H1 (cell line): ENCODE measurements around the gene GMEB2. TPM values are rescaled to one million over a fixed set of nuclear protein-coding genes. Genes with fewer than 3 reads are reported as not detected.

ENCODE experiments used
- CTCF ChIA-PET: fragments of 300-600 bp; sonication (Branson Sonifier 250); formaldehyde crosslinking; loops from one replicate; lab custom pipeline; 2021; ENCODE audit not compliant: partially characterized antibody; lab: Charles Lee
- POLR2A ChIA-PET: fragments of 300-600 bp; sonication (Branson Sonifier 250); formaldehyde crosslinking; loops from one replicate; lab custom pipeline; 2021; ENCODE audit warnings: inconsistent platforms; ENCODE audit not compliant: partially characterized antibody; lab: Charles Lee
- DNase-seq, 2 experiments: peaks; one replicate each; pipeline versions ENCODE4 v3.0.0 to v3.0.0-alpha.2; 2010 to 2022; ENCODE audit warnings: low spot score in 2 of 2, low read depth in 1 of 2, mixed read lengths in 1 of 2
- FAIRE-seq: peaks from 2 replicates; lab custom pipeline; 2011; peaks lifted over from hg19 to GRCh38; lab: Jason Lieb, UNC
- H2AFZ ChIP-seq: 2 replicates; pipeline ENCODE4 v1.8.1; 2012; ENCODE audit warnings: low read length, inconsistent platforms
- H2AK5ac ChIP-seq: 2 replicates; pipeline ENCODE4 v1.6.1; 2013; ENCODE audit warnings: low read depth, low read length
- H2BK120ac ChIP-seq: replicated peaks from 2 replicates; pipeline ENCODE3; 2013; ENCODE audit warnings: low read depth, low read length, inconsistent platforms
- H2BK12ac ChIP-seq: 2 replicates; pipeline ENCODE4 v1.6.1; 2013; ENCODE audit warnings: low read depth, low read length
- H2BK15ac ChIP-seq: 2 replicates; pipeline ENCODE4 v1.6.1; 2013; ENCODE audit warnings: low read length
- H2BK20ac ChIP-seq: 2 replicates; pipeline ENCODE4 v1.6.1; 2013; ENCODE audit warnings: low read length
- H2BK5ac ChIP-seq: 2 replicates; pipeline ENCODE4 v1.6.1; 2013; ENCODE audit warnings: low read depth, low read length
- H3K14ac ChIP-seq: 2 replicates; pipeline ENCODE4 v1.6.1; 2013; ENCODE audit warnings: inconsistent platforms; ENCODE audit not compliant: insufficient read length
- H3K18ac ChIP-seq: 2 replicates; pipeline ENCODE4 v1.6.1; 2013; ENCODE audit warnings: low read length; ENCODE audit errors: extremely low read depth
- H3K23ac ChIP-seq: 2 replicates; pipeline ENCODE4 v1.6.1; 2013; ENCODE audit warnings: inconsistent platforms; ENCODE audit not compliant: insufficient read length
- H3K23me2 ChIP-seq: 2 replicates; pipeline ENCODE4 v1.6.1; 2013; ENCODE audit warnings: low read depth, low read length
- H3K27ac ChIP-seq: 2 replicates; pipeline ENCODE4 v1.6.1; 2011; ENCODE audit warnings: low read depth, low read length, inconsistent platforms
- H3K27me3 ChIP-seq, 4 experiments: replicated peaks in 1 of 4; 1 replicate in 1 of 4; 2 replicates in 3 of 4; pipeline versions ENCODE4 v1.6.1 to v1.8.1; 2011 to 2013; ENCODE audit warnings: low read length in 3 of 4, mild to moderate bottlenecking in 3 of 4, inconsistent platforms in 2 of 4, mixed read lengths in 2 of 4, moderate library complexity in 1 of 4; ENCODE audit not compliant: control insufficient read depth in 3 of 4, insufficient read depth in 3 of 4; ENCODE audit errors: extremely low read depth in 1 of 4
- H3K36me3 ChIP-seq, 4 experiments: 2 replicates each; pipeline versions ENCODE4 v1.6.1 to v1.8.1; 2011 to 2013; ENCODE audit warnings: mild to moderate bottlenecking in 4 of 4, low read length in 3 of 4, moderate library complexity in 2 of 4, control low read depth in 1 of 4, inconsistent platforms in 1 of 4; ENCODE audit not compliant: insufficient read depth in 4 of 4, control insufficient read depth in 2 of 4
- H3K4ac ChIP-seq: replicated peaks from 2 replicates; pipeline ENCODE3; 2013; ENCODE audit warnings: low read length, low read depth, mixed read lengths, inconsistent platforms; ENCODE audit not compliant: insufficient read length
- H3K4me1 ChIP-seq, 4 experiments: replicated peaks in 1 of 4; 1 replicate in 1 of 4; 2 replicates in 3 of 4; pipeline versions ENCODE4 v1.6.1 to v1.8.1; 2011 to 2013; ENCODE audit warnings: low read length in 3 of 4, inconsistent platforms in 2 of 4, mixed read lengths in 1 of 4; ENCODE audit not compliant: insufficient read depth in 4 of 4, control insufficient read depth in 3 of 4
- H3K4me2 ChIP-seq, 2 experiments: 2 replicates each; pipeline versions ENCODE4 v1.6.1 to v1.8.1; 2011 to 2013; ENCODE audit warnings: low read depth in 2 of 2, low read length in 2 of 2, control low read depth in 1 of 2, inconsistent platforms in 1 of 2, mild to moderate bottlenecking in 1 of 2; ENCODE audit not compliant: insufficient read depth in 1 of 2
- H3K4me3 ChIP-seq, 4 experiments: fragments of 200-600, 300-600 bp in 1 of 4; sonication (generic), shearing (Covaris generic), sonication (Bioruptor Twin) in 1 of 4; 2 replicates each; pipeline versions ENCODE4 v1.5.1 to v1.8.1; 2011 to 2016; ENCODE audit warnings: low read length in 4 of 4, low read depth in 3 of 4, control low read depth in 2 of 4, inconsistent platforms in 2 of 4, mild to moderate bottlenecking in 2 of 4, mixed read lengths in 1 of 4, moderate library complexity in 1 of 4; ENCODE audit not compliant: insufficient read depth in 2 of 4; ENCODE audit errors: extremely low read depth in 1 of 4
- H3K56ac ChIP-seq: replicated peaks from 2 replicates; pipeline ENCODE3; 2013; ENCODE audit warnings: low read depth, mild to moderate bottlenecking, mixed read lengths, low read length, inconsistent platforms; ENCODE audit not compliant: insufficient read length
- H3K79me1 ChIP-seq: 2 replicates; pipeline ENCODE4 v1.6.1; 2013; ENCODE audit warnings: low read depth, low read length, control low read depth
- H3K79me2 ChIP-seq, 2 experiments: 2 replicates each; pipeline versions ENCODE4 v1.6.1 to v1.8.1; 2012 to 2013; ENCODE audit warnings: low read length in 2 of 2, mild to moderate bottlenecking in 2 of 2, inconsistent platforms in 1 of 2; ENCODE audit not compliant: insufficient read depth in 2 of 2, control insufficient read depth in 1 of 2
- H3K9ac ChIP-seq, 4 experiments: replicated peaks in 1 of 4; 1 replicate in 1 of 4; 2 replicates in 3 of 4; pipeline versions ENCODE4 v1.6.1 to v1.8.1; 2011 to 2013; ENCODE audit warnings: low read depth in 3 of 4, low read length in 3 of 4, control low read depth in 2 of 4, mild to moderate bottlenecking in 2 of 4, moderate library complexity in 2 of 4, inconsistent platforms in 1 of 4; ENCODE audit errors: extremely low read depth in 1 of 4
- H3K9me3 ChIP-seq, 2 experiments: 2 replicates each; pipeline versions ENCODE4 v1.6.1 to v1.8.1; 2012 to 2013; ENCODE audit warnings: mild to moderate bottlenecking in 2 of 2, moderate library complexity in 2 of 2, control low read depth in 1 of 2, inconsistent platforms in 1 of 2, low read depth in 1 of 2, low read length in 1 of 2, mixed read lengths in 1 of 2; ENCODE audit not compliant: insufficient read depth in 2 of 2
- H4K20me1 ChIP-seq, 2 experiments: replicated peaks in 1 of 2; 2 replicates each; pipeline versions ENCODE3 to v1.8.1; 2011 to 2013; ENCODE audit warnings: inconsistent platforms in 2 of 2, low read length in 2 of 2, mild to moderate bottlenecking in 1 of 2; ENCODE audit not compliant: insufficient read depth in 2 of 2, control insufficient read depth in 1 of 2
- H4K5ac ChIP-seq: 2 replicates; pipeline ENCODE4 v1.6.1; 2013; ENCODE audit warnings: low read length, low read depth, mixed read lengths, inconsistent platforms; ENCODE audit not compliant: insufficient read length
- H4K8ac ChIP-seq: 2 replicates; pipeline ENCODE4 v1.8.0; 2013; ENCODE audit warnings: mild to moderate bottlenecking, moderate library complexity, low read length, inconsistent platforms; ENCODE audit not compliant: insufficient read depth; ENCODE audit errors: extremely low read depth
- H4K91ac ChIP-seq: replicated peaks from 2 replicates; pipeline ENCODE3; 2013; ENCODE audit warnings: low read length, mixed read lengths, inconsistent platforms; ENCODE audit not compliant: insufficient read length
- BCL11A ChIP-seq, 2 experiments: IDR thresholded peaks; one replicate each; pipeline ENCODE4 v1.6.1; 2011; ENCODE audit warnings: low read depth in 2 of 2, low read length in 2 of 2, mild to moderate bottlenecking in 2 of 2
- GABPA ChIP-seq: IDR thresholded peaks from 2 replicates; pipeline ENCODE4 v1.6.1; 2011; ENCODE audit warnings: mild to moderate bottlenecking, low read length, moderate library complexity, borderline replicate concordance; ENCODE audit not compliant: insufficient read depth
- HDAC6 ChIP-seq: IDR thresholded peaks from one replicate; pipeline ENCODE4 v1.7.1; 2012; ENCODE audit warnings: low read depth, mild to moderate bottlenecking, inconsistent platforms, low read length, moderate library complexity
- KDM1A ChIP-seq: fragments of 200-600, 300-600 bp; sonication (generic); IDR thresholded peaks from 2 replicates; pipeline ENCODE4 v1.7.1; 2016; ENCODE audit warnings: mild to moderate bottlenecking, low read length, borderline replicate concordance
- POU5F1 ChIP-seq: IDR thresholded peaks from 2 replicates; pipeline ENCODE4 v1.6.1; 2011; ENCODE audit warnings: low read depth, mild to moderate bottlenecking, low read length, moderate library complexity
- SAP30 ChIP-seq: fragments of 300-600 bp; sonication (generic); IDR thresholded peaks from 2 replicates; pipeline ENCODE4 v1.7.1; 2012; ENCODE audit warnings: low read length, moderate library complexity, mild to moderate bottlenecking, inconsistent platforms; ENCODE audit not compliant: insufficient read depth, insufficient replicate concordance
- SP1 ChIP-seq: IDR thresholded peaks from 2 replicates; pipeline ENCODE4 v1.6.1; 2011; ENCODE audit warnings: low read depth, low read length
- TAF1 ChIP-seq: IDR thresholded peaks from 2 replicates; pipeline ENCODE4 v1.6.1; 2011; ENCODE audit warnings: mild to moderate bottlenecking, low read depth, low read length
- WGBS, 2 experiments: shearing (Covaris generic) in 1 of 2; methylation state at CpG; one replicate each; pipeline versions ENCODE4 v1.1.6 to v1.1.7; 2013 to 2015; ENCODE audit warnings: low lambda C conversion rate in 2 of 2, mixed read lengths in 2 of 2, inconsistent platforms in 1 of 2, low coverage in 1 of 2, missing lambda C conversion rate in 1 of 2; ENCODE audit not compliant: insufficient replicate concordance in 2 of 2, insufficient coverage in 1 of 2, insufficient read length in 1 of 2; ENCODE audit errors: extremely low coverage in 1 of 2, missing lambda C conversion rate in 1 of 2; 5-methylcytosine and 5-hydroxymethylcytosine counted together
- polyA plus RNA-seq, 7 experiments: library from polyadenylated mRNA; depleted of rRNA in 3 of 7; stranded (reverse) in 5 of 7; unstranded in 2 of 7; fragments of >200 nt in 5 of 7; fragments of 200-250 nt in 2 of 7; gene quantifications; 1 replicate in 5 of 7; 2 replicates in 1 of 7; 4 replicates in 1 of 7; pipeline versions ENCODE4 v1.2.1 to v1.2.3, GENCODE V29; 2011 to 2013; ENCODE audit warnings: missing spikeins in 2 of 7, mixed read lengths in 2 of 7
- total RNA-seq: library from RNA; stranded (reverse); fragmentation: NEBNext Ultra II Directional; extraction: Animal tissue kit (Norgen Biotek cat#: 25700); gene quantifications from 2 replicates; pipeline ENCODE4 v1.2.1, GENCODE V29; 2021
- TF ChIP-seq, protein P1 (sequence below): IDR thresholded peaks from 2 replicates; pipeline ENCODE4 v1.6.1; 2012; ENCODE audit warnings: inconsistent platforms

The GMEB2 gene
- total and polyA plus RNA-seq, 2 of the 8 experiments (the other 6 are each of a cell fraction or from before 2014, with no cell fraction given) = 12.9 to 14.2 TPM

DNA sequence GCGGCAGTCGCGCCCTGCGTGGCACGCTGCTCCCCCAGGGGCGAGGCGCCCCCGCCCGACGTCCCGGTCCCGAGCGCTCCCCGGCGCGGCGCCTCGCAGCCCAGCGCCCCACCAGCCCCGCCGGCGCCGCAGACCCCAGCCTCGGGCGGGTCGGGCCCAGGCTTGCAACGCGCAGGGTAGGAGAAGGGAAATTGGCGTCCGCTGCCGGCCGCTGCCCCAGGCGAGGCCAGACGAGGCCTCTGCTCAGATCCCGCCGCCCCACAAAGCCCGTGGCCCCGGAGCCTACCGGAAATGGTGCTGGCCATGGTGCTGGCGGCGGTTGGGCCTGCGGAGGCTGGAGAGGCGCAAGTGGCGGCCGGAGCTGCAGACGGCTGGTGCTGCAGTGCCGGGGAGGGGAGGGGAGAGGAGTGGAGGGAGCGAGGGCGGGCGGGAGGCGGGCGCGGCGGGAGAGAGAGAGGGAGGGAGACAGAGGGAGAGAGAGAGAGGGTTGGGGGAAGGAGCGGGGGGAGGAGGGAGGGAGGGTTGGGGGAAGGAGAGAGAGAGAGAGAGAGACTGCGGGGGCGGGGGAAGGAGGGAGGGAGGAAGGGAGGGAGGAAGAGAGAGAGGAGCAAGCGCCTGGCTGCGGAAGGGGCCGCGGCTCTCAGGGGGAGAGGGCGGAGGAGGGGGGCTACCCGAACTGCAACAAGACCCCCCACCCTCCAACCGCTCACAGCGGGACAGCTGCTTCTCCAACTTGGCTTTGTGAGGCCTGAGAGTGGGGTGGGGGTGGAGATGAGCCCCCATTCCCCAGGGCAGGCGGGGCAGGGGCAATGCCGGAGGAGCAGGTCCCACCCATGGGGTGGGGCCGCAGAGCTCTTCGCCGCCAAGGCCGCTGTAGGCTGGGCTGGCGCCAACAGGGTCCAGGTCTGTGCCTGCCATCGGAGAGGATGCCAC, 26.4 kb upstream of the GMEB2 start, which contains the start of gene STMN3:
TSS of gene STMN3 (minus strand) at position 384 of the 933 bp plus-strand sequence. CDS start at position 305, 79 bp downstream.
- FAIRE-seq (no peak), DNase-seq (peak in 1 of 2 experiments; percentile 95)
- H3K4me2 ChIP-seq = peak within 1 kb of the TSS; percentile 71 to 88
- peak within 1 kb of the TSS; percentile 95 for H3K18ac ChIP-seq
- peak within 1 kb of the TSS; percentile 92; the same call in 1 of the 2 replicates for H2BK15ac ChIP-seq
- peaks cover 0 to 20% (median 13%) of the 10 kb centered on the region in 4 experiments; a peak in 6 of 7 replicates for H3K4me1 ChIP-seq
- no peaks in the 10 kb centered on the region for H3K79me2 ChIP-seq
- ChIA-PET POLR2A (interaction anchor here (0.6 to 1.7 kb wide), 11 partner anchors 9 to 385 kb away, joined by 3 to 9 read pairs (median 3); partner anchors contain the start of genes ARFRP1, GMEB2, TPD52L2 and ZGPAT), CTCF (interaction anchor here (0.6 to 1.4 kb wide), 4 partner anchors 10 to 133 kb away, joined by 3 to 6 read pairs (median 3); no protein-coding TSS in a partner anchor)
- H4K5ac ChIP-seq = peak within 1 kb of the TSS; percentile 80
- H2BK120ac ChIP-seq = peak within 1 kb of the TSS; percentile 55
- no peaks in the 10 kb centered on the region for H3K36me3 ChIP-seq
- peak within 1 kb of the TSS; percentile 83 for H3K14ac ChIP-seq
- no peaks in the 10 kb centered on the region; the same call in none of the 2 replicates for H3K79me1 ChIP-seq
- peak within 1 kb of the TSS; percentile 96 for H4K91ac ChIP-seq
- H3K27ac ChIP-seq = peak within 1 kb of the TSS; percentile 73; the same call in 1 of the 2 replicates
- peak within 1 kb of the TSS; percentile 85 for H4K8ac ChIP-seq
- peaks cover 15% of the 10 kb centered on the region for H3K23me2 ChIP-seq
- no peak within 1 kb of the TSS for H3K23ac ChIP-seq
- H3K4ac ChIP-seq = peak within 1 kb of the TSS; percentile 92
- peak within 1 kb of the TSS; percentile 68; the same call in 1 of the 2 replicates for H2BK12ac ChIP-seq
- peaks cover 10 to 11% of the 10 kb centered on the region in 2 experiments for H4K20me1 ChIP-seq
- peak within 1 kb of the TSS; percentile 80 for H3K56ac ChIP-seq
- peak within 1 kb of the TSS; percentile 90 for H2BK5ac ChIP-seq
- H3K9ac ChIP-seq = peak within 1 kb of the TSS in 3 of 4 experiments; percentile 56 to 71 (median 62); a peak in 6 of 7 replicates
- H2BK20ac ChIP-seq = peak within 1 kb of the TSS; percentile 72; the same call in 1 of the 2 replicates
- WGBS, 2 experiments = 0% methylated on average over 17 of the region's 73 CpGs; no CpG with 5 or more reads in 1 of the 2 experiments
- peaks cover 0 to 2% (median 0%) of the 10 kb centered on the region in 4 experiments; a peak in 2 of 7 replicates for H3K27me3 ChIP-seq
- H2AFZ ChIP-seq = no peak within 1 kb of the TSS
- peak within 1 kb of the TSS; percentile 37 to 85 (median 60) for H3K4me3 ChIP-seq
- H2AK5ac ChIP-seq = 0 out of 2 replicates have a peak within 1 kb of the TSS, but pooled peaks have one; percentile 32
- H3K9me3 ChIP-seq = no peaks in the 10 kb centered on the region
- TF ChIP-seq SAP30 = no peak
- TF ChIP-seq BCL11A (IDR thresholded peaks at IDR 0.05; ENCODE audit: low read depth in 2 of 2, low read length in 2 of 2) = no peak
- no peak for TF ChIP-seq HDAC6
- TF ChIP-seq SP1 = 0 out of 2 replicates have a peak, but pooled peaks have one; percentile 42
- no peak for TF ChIP-seq KDM1A
- no peak for TF ChIP-seq POU5F1
- TF ChIP-seq TAF1 = peak; percentile 56
- TF ChIP-seq, protein P1, sequence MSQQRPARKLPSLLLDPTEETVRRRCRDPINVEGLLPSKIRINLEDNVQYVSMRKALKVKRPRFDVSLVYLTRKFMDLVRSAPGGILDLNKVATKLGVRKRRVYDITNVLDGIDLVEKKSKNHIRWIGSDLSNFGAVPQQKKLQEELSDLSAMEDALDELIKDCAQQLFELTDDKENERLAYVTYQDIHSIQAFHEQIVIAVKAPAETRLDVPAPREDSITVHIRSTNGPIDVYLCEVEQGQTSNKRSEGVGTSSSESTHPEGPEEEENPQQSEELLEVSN = no peak
- no peak; the same call in 1 of the 2 replicates for TF ChIP-seq GABPA
